Urinary bladder (tissue), 4 donors: ENCODE results near the gene UBXN1. TPM values are rescaled to one million over a fixed set of nuclear protein-coding genes. Genes with fewer than 3 reads are reported as not detected.
"Not testable (repeated sequence)": the region's sequence is repeated elsewhere in the genome, so short reads cannot be mapped to it uniquely, and the experiment has no call there.

Experiments used
- DNase-seq: peaks from one replicate; pipeline ENCODE4 v3.0.0-alpha.2; 2015; ENCODE audit errors: extremely low spot score
- H3K27ac ChIP-seq: one replicate; pipeline ENCODE4 v1.5.1; 2013; ENCODE audit warnings: low read depth, mild to moderate bottlenecking, moderate library complexity
- H3K36me3 ChIP-seq: one replicate; pipeline ENCODE4 v1.6.1; 2013; ENCODE audit warnings: mild to moderate bottlenecking, moderate library complexity; ENCODE audit not compliant: insufficient read depth
- H3K4me1 ChIP-seq: one replicate; pipeline ENCODE4 v1.6.1; 2013; ENCODE audit warnings: mild to moderate bottlenecking, moderate library complexity; ENCODE audit not compliant: insufficient read depth
- H3K4me3 ChIP-seq: one replicate; pipeline ENCODE4 v1.5.1; 2013; ENCODE audit warnings: low read depth, low read length
- WGBS: extraction: QIAGEN DNeasy Blood & Tissue Kit; methylation state at CpG from one replicate; pipeline ENCODE4 v1.1.7; 2013; 5-methylcytosine and 5-hydroxymethylcytosine counted together
- polyA plus RNA-seq: library from polyadenylated mRNA; stranded (reverse); fragments of 200-250 nt; gene quantifications from one replicate; pipeline ENCODE4 v1.2.3, GENCODE V29; 2013
- total RNA-seq: library from RNA; depleted of rRNA; stranded (reverse); fragments of >200 nt; gene quantifications from one replicate; pipeline ENCODE4 v1.2.3, GENCODE V29; 2014
- donor health status: healthy with polysubstance abuse.
- donor health status: healthy.

Gene UBXN1
- total and polyA plus RNA-seq, 2 donors = 34.5 to 206 TPM

- H3K36me3 ChIP-seq = no peaks in the 10 kb centered on the region
- H3K27ac ChIP-seq = peak overlapping the region; percentile 95
- 35% methylated on average over 16 of the region's 16 CpGs for WGBS
- no peaks in the 10 kb centered on the region for H3K4me1 ChIP-seq
- DNase-seq = no peak
- peak overlapping the region; percentile 76 for H3K4me3 ChIP-seq
Measured at GRCh38 chr11:62652161-62653006, 26.5 kb downstream of the UBXN1 start.

GRCh38 chr11:62650283-62650682 lies 28.6 kb downstream of the UBXN1 start:
- not testable (repeated sequence) for H3K4me1 ChIP-seq, DNase-seq, H3K4me3 ChIP-seq, H3K36me3 ChIP-seq, H3K27ac ChIP-seq
- WGBS = 96% methylated on average over 12 of the region's 12 CpGs

- no peak for DNase-seq
- no peak overlapping the region for H3K27ac ChIP-seq
- H3K36me3 ChIP-seq = no peaks in the 10 kb centered on the region
- no peak overlapping the region for H3K4me3 ChIP-seq
- H3K4me1 ChIP-seq = peaks cover 3% of the 10 kb centered on the region
- 93% methylated on average over 11 of the region's 11 CpGs for WGBS
Measured at GRCh38 chr11:62649486-62649885, 29.4 kb downstream of the UBXN1 start.

- DNase-seq = no peak
- H3K4me1 ChIP-seq = peaks cover 3% of the 10 kb centered on the region
- H3K4me3 ChIP-seq = no peak overlapping the region
- no peaks in the 10 kb centered on the region for H3K36me3 ChIP-seq
- WGBS = 87% methylated on average over 11 of the region's 11 CpGs
- no peak overlapping the region for H3K27ac ChIP-seq
Measured at GRCh38 chr11:62648967-62649364, 29.9 kb downstream of the UBXN1 start.

- Histone ChIP-seq H3K4me1 (peaks cover 3% of the 10 kb centered on the region), H3K27ac (no peak overlapping the region), H3K4me3 (no peak overlapping the region), H3K36me3 (no peaks in the 10 kb centered on the region)
- DNase-seq = no peak
- 91% methylated on average over 24 of the region's 24 CpGs for WGBS
Measured at GRCh38 chr11:62648185-62648966, 30.5 kb downstream of the UBXN1 start.

- WGBS = 85% methylated on average over 6 of the region's 6 CpGs
- no peak for DNase-seq
- Histone ChIP-seq H3K27ac (no peak overlapping the region), H3K4me3 (no peak overlapping the region), H3K36me3 (no peaks in the 10 kb centered on the region), H3K4me1 (peaks cover 3% of the 10 kb centered on the region)
Measured at GRCh38 chr11:62647609-62648005, 31.3 kb downstream of the UBXN1 start.

GRCh38 chr11:62646825-62647608 lies 31.9 kb downstream of the UBXN1 start:
- Histone ChIP-seq H3K36me3 (no peaks in the 10 kb centered on the region), H3K4me3 (no peak overlapping the region), H3K27ac (no peak overlapping the region), H3K4me1 (peaks cover 3% of the 10 kb centered on the region)
- DNase-seq = no peak
- WGBS = 61% methylated on average over 32 of the region's 32 CpGs

- under 1% methylated on average over 73 of the region's 73 CpGs for WGBS
- DNase-seq = peak; percentile 98
- peak within 1 kb of the TSS; percentile 93 for H3K4me3 ChIP-seq
- peak within 1 kb of the TSS; percentile 93 for H3K27ac ChIP-seq
- no peaks in the 10 kb centered on the region for H3K36me3 ChIP-seq
- peaks cover 3% of the 10 kb centered on the region for H3K4me1 ChIP-seq
Measured at GRCh38 chr11:62645946-62646824, 32.7 kb downstream of the UBXN1 start, which contains the start of gene GANAB. TSS of gene GANAB (minus strand) at chr11:62646613. CDS start at chr11:62646599, 14 bp downstream.

- WGBS = 12% methylated on average over 11 of the region's 11 CpGs
- H3K4me1 ChIP-seq = peaks cover 3% of the 10 kb centered on the region
- H3K36me3 ChIP-seq = no peaks in the 10 kb centered on the region
- no peak overlapping the region for H3K27ac ChIP-seq
- DNase-seq = no peak
- H3K4me3 ChIP-seq = peak overlapping the region; percentile 93
Measured at GRCh38 chr11:62645671-62645945, 33.3 kb downstream of the UBXN1 start.

- H3K36me3 ChIP-seq = no peaks in the 10 kb centered on the region
- peaks cover 3% of the 10 kb centered on the region for H3K4me1 ChIP-seq
- no peak overlapping the region for H3K27ac ChIP-seq
- DNase-seq = no peak
- 75% methylated on average over 8 of the region's 8 CpGs for WGBS
- no peak overlapping the region for H3K4me3 ChIP-seq
Measured at GRCh38 chr11:62644220-62644619, 34.7 kb downstream of the UBXN1 start.

GRCh38 chr11:62632492-62632891 lies 46.4 kb downstream of the UBXN1 start:
- Histone ChIP-seq H3K4me1 (no peaks in the 10 kb centered on the region), H3K27ac (no peak overlapping the region), H3K4me3 (no peak overlapping the region), H3K36me3 (peaks cover 22% of the 10 kb centered on the region)
- DNase-seq = no peak
- 80% methylated on average over 6 of the region's 6 CpGs for WGBS

- Histone ChIP-seq H3K4me1 (no peaks in the 10 kb centered on the region), H3K27ac (no peak overlapping the region), H3K4me3 (no peak overlapping the region), H3K36me3 (peaks cover 17% of the 10 kb centered on the region)
- WGBS = 83% methylated on average over 3 of the region's 3 CpGs
- DNase-seq = no peak
Measured at GRCh38 chr11:62627713-62628112, 51.2 kb downstream of the UBXN1 start.
